ENCODE measurements around the gene NRP1. TPM values are rescaled to one million over a fixed set of nuclear protein-coding genes. Genes with fewer than 3 reads are reported as not detected.

The NRP1 gene
- total and polyA plus RNA-seq, 2 of the 8 experiments (the other 6 are each of a cell fraction or from before 2014, with no cell fraction given), result 1.2 to 2.1 TPM

DNA sequence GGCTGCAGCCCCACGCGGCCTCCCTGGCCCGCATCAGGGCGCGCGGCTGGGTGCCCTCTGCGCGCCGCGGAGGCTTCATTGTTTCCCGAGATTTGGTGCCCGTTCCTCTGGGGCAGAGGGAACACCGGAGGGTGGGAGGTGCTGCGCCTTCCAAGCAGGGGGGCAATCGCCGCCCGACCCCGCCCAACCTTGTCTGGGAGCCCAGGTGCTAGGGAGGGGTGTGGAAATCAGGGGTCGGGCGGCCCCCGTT is 1.0 kb upstream of the NRP1 start:
- no peak for FAIRE-seq
- H2BK120ac ChIP-seq (replicated peaks; ENCODE audit: low read depth, low read length), result no peak overlapping the region
- whole genome bisulfite sequencing, 2 experiments (ENCODE audit: extremely low coverage in 1 of 2, insufficient coverage in 1 of 2, insufficient read length in 1 of 2, insufficient replicate concordance in 2 of 2, low coverage in 1 of 2, low lambda C conversion rate in 2 of 2, missing lambda C conversion rate in 1 of 2), result 6% methylated on average over 13 of the region's 21 CpGs; no CpG with 5 or more reads in 1 of the 2 experiments
- ChIA-PET CTCF (ENCODE audit: partially characterized antibody) (interaction anchor here (0.8 to 1.5 kb wide), 5 partner anchors 9 to 297 kb away, joined by 3 to 5 read pairs (median 3); no protein-coding TSS in a partner anchor), POLR2A (ENCODE audit: partially characterized antibody) (no interaction called here)
- H3K4me1 ChIP-seq (replicated peaks in 1 of 4; ENCODE audit: control insufficient read depth in 3 of 4, insufficient read depth in 4 of 4, low read length in 3 of 4), result peaks cover 2 to 13% (median 4%) of the 10 kb centered on the region in 4 experiments; a peak in 6 of 7 replicates
- H2BK15ac ChIP-seq (ENCODE audit: low read length), result no peak overlapping the region
- no peak overlapping the region for H3K56ac ChIP-seq (replicated peaks; ENCODE audit: insufficient read length, low read depth, low read length)
- H4K91ac ChIP-seq (replicated peaks; ENCODE audit: insufficient read length, low read length), result no peak overlapping the region
- no peaks in the 10 kb centered on the region for H3K9me3 ChIP-seq (ENCODE audit: insufficient read depth in 2 of 2, low read depth in 1 of 2, low read length in 1 of 2)
- H2AFZ ChIP-seq (ENCODE audit: low read length), result no peak overlapping the region
- no peak overlapping the region for H3K9ac ChIP-seq (replicated peaks in 1 of 4; ENCODE audit: extremely low read depth in 1 of 4, low read depth in 3 of 4, low read length in 3 of 4)
- H2AK5ac ChIP-seq (ENCODE audit: low read depth, low read length), result no peak overlapping the region
- no peak overlapping the region for H2BK20ac ChIP-seq (ENCODE audit: low read length)
- no peak overlapping the region for H2BK5ac ChIP-seq (ENCODE audit: low read depth, low read length)
- H3K18ac ChIP-seq (ENCODE audit: extremely low read depth, low read length), result no peak overlapping the region
- H3K23ac ChIP-seq (ENCODE audit: insufficient read length), result no peak overlapping the region
- peak overlapping the region; percentile 94 to 100 for H3K4me2 ChIP-seq (ENCODE audit: insufficient read depth in 1 of 2, low read depth in 2 of 2, low read length in 2 of 2)
- H3K4ac ChIP-seq (replicated peaks; ENCODE audit: insufficient read length, low read depth, low read length), result no peak overlapping the region
- H3K27me3 ChIP-seq (replicated peaks in 1 of 4; ENCODE audit: control insufficient read depth in 3 of 4, extremely low read depth in 1 of 4, insufficient read depth in 3 of 4, low read length in 3 of 4), result peaks cover 8 to 56% (median 36%) of the 10 kb centered on the region in 4 experiments
- H3K36me3 ChIP-seq (ENCODE audit: control insufficient read depth in 2 of 4, insufficient read depth in 4 of 4, low read length in 3 of 4), result no peaks in the 10 kb centered on the region
- peak overlapping the region; percentile 59 to 85 (median 72) for H3K4me3 ChIP-seq (ENCODE audit: extremely low read depth in 1 of 4, insufficient read depth in 2 of 4, low read depth in 3 of 4, low read length in 4 of 4)
- H4K5ac ChIP-seq (ENCODE audit: insufficient read length, low read depth, low read length), result no peak overlapping the region
- H3K27ac ChIP-seq (ENCODE audit: low read depth, low read length), result no peak overlapping the region
- no peak overlapping the region for H3K14ac ChIP-seq (ENCODE audit: insufficient read length)
- TF ChIP-seq ASH2L (IDR thresholded peaks at IDR 0.05; ENCODE audit: low read length) (peak; percentile 4), EZH2 (IDR thresholded peaks at IDR 0.05; ENCODE audit: low read depth, low read length, severe bottlenecking) (peak; percentile 67), BCL11A (IDR thresholded peaks at IDR 0.05; ENCODE audit: low read depth in 2 of 2, low read length in 2 of 2) (no peak), SUZ12 (IDR thresholded peaks at IDR 0.05; ENCODE audit: low read length) (peak; percentile 63; the same call in 1 of the 2 replicates)
- H2BK12ac ChIP-seq (ENCODE audit: low read depth, low read length), result no peak overlapping the region
- H3K79me2 ChIP-seq (ENCODE audit: control insufficient read depth in 1 of 2, insufficient read depth in 2 of 2, low read length in 2 of 2), result no peaks in the 10 kb centered on the region
- peaks cover 23% of the 10 kb centered on the region for H3K23me2 ChIP-seq (ENCODE audit: low read depth, low read length)
- no peaks in the 10 kb centered on the region for H4K20me1 ChIP-seq (replicated peaks in 1 of 2; ENCODE audit: control insufficient read depth in 1 of 2, insufficient read depth in 2 of 2, low read length in 2 of 2)
- no peak overlapping the region for H4K8ac ChIP-seq (ENCODE audit: extremely low read depth, insufficient read depth, low read length)
- H3K79me1 ChIP-seq (ENCODE audit: low read depth, low read length), result no peaks in the 10 kb centered on the region
- DNase-seq (ENCODE audit: low read depth in 1 of 2, low spot score in 2 of 2), result no peak
